ENCODE measurements around the gene LHCGR. TPM values are rescaled to one million over a fixed set of nuclear protein-coding genes. Genes with fewer than 3 reads are reported as not detected.

Gene LHCGR
- total and polyA plus RNA-seq, 2 of the 13 experiments (the other 11 are each of a cell fraction or from before 2014, with no cell fraction given): not detected

GRCh38 chr2:48685126-48685525 is 70.4 kb downstream of the LHCGR start:
- TF ChIP-seq ZNF335 (CRISPR knock-in tag; IDR thresholded peaks at IDR 0.05): no peak
- TF ChIP-seq MAFF (IDR thresholded peaks at IDR 0.05; ENCODE audit: low read depth, low read length): peak; percentile 91
- no peak for TF ChIP-seq BHLHE40 (IDR thresholded peaks at IDR 0.05; ENCODE audit: low read length)
- peak; percentile 92 to 94 for TF ChIP-seq MAFK (conservative IDR thresholded peaks at IDR 0.05 in 1 of 2, IDR thresholded peaks at IDR 0.05 in 1 of 2; ENCODE audit: low read length in 2 of 2)
- ChIA-PET CTCF (ENCODE audit: low intra/inter-chr PET ratio, low total read pairs) (no interaction called here), POLR2A (no interaction called here)
- no TSS peak for BruUV-seq (replicated peaks)
- WGBS (ENCODE audit: low lambda C conversion rate): 22% methylated on average over 1 of the region's 1 CpG
- Histone ChIP-seq H3K36me3 (replicated peaks in 1 of 2; ENCODE audit: control insufficient read depth in 1 of 2, insufficient read depth in 2 of 2, low read length in 2 of 2) (no peaks in the 10 kb centered on the region), H3K9me3 (ENCODE audit: low read length) (no peaks in the 10 kb centered on the region), H3K79me2 (ENCODE audit: insufficient read depth, low read length) (no peaks in the 10 kb centered on the region), H3K4me2 (ENCODE audit: low read depth, low read length) (no peak overlapping the region), H3K4me1 (ENCODE audit: insufficient read depth, low read length) (no peaks in the 10 kb centered on the region), H4K20me1 (ENCODE audit: insufficient read depth, low read length) (no peaks in the 10 kb centered on the region), H3K27ac (ENCODE audit: extremely low read length, insufficient read depth, low read length) (no peak overlapping the region), H3K9ac (ENCODE audit: insufficient read depth, low read depth, low read length) (no peak overlapping the region), H2AFZ (ENCODE audit: low read length) (no peak overlapping the region), H3K27me3 (ENCODE audit: control insufficient read depth in 1 of 2, insufficient read depth in 2 of 2, low read length in 2 of 2) (no peaks in the 10 kb centered on the region), H3K4me3 (replicated peaks in 1 of 3; ENCODE audit: insufficient read depth in 1 of 3, low read depth in 2 of 3, low read length in 3 of 3) (no peak overlapping the region)
- FAIRE-seq: no peak
- no peak for DNase-seq (ENCODE audit: low spot score)
- intact Hi-C loops (cut with micrococcal nuclease; ENCODE audit: unreplicated experiment): no loop called here
- ATAC-seq: no peak
- in situ Hi-C loops (cut with HindIII; ENCODE audit: extremely low pct_ligation_motif_present, low pct_unique_long_range_greater_than_20kb): no loop called here

GRCh38 chr2:48677450-48677849 is 78.1 kb downstream of the LHCGR start:
- Histone ChIP-seq H3K9ac (ENCODE audit: insufficient read depth, low read depth, low read length) (no peak overlapping the region), H3K9me3 (ENCODE audit: low read length) (no peaks in the 10 kb centered on the region), H3K4me3 (replicated peaks in 1 of 3; ENCODE audit: insufficient read depth in 1 of 3, low read depth in 2 of 3, low read length in 3 of 3) (no peak overlapping the region), H3K79me2 (ENCODE audit: insufficient read depth, low read length) (no peaks in the 10 kb centered on the region), H4K20me1 (ENCODE audit: insufficient read depth, low read length) (no peaks in the 10 kb centered on the region), H2AFZ (ENCODE audit: low read length) (no peak overlapping the region), H3K36me3 (replicated peaks in 1 of 2; ENCODE audit: control insufficient read depth in 1 of 2, insufficient read depth in 2 of 2, low read length in 2 of 2) (no peaks in the 10 kb centered on the region), H3K4me1 (ENCODE audit: insufficient read depth, low read length) (no peaks in the 10 kb centered on the region), H3K27me3 (ENCODE audit: control insufficient read depth in 1 of 2, insufficient read depth in 2 of 2, low read length in 2 of 2) (no peaks in the 10 kb centered on the region), H3K27ac (ENCODE audit: extremely low read length, insufficient read depth, low read length) (no peak overlapping the region), H3K4me2 (ENCODE audit: low read depth, low read length) (no peak overlapping the region)
- CTCF ChIA-PET (ENCODE audit: low intra/inter-chr PET ratio, low total read pairs): no interaction called here
- no TSS peak for BruUV-seq (replicated peaks)
- intact Hi-C loops (cut with micrococcal nuclease; ENCODE audit: unreplicated experiment) (no loop called here), in situ Hi-C loops (cut with HindIII; ENCODE audit: extremely low pct_ligation_motif_present, low pct_unique_long_range_greater_than_20kb) (no loop called here)
- WGBS (ENCODE audit: low lambda C conversion rate): 0% methylated on average over 2 of the region's 2 CpGs
- FAIRE-seq (no peak), ATAC-seq (no peak), DNase-seq (ENCODE audit: low spot score) (no peak)
- POLR2A ChIA-PET: no interaction called here
- TF ChIP-seq CERS6 (CRISPR knock-in tag; IDR thresholded peaks at IDR 0.05): no peak
- TF ChIP-seq ERF (CRISPR knock-in tag; IDR thresholded peaks at IDR 0.05): no peak
- TF ChIP-seq MLX (CRISPR knock-in tag; IDR thresholded peaks at IDR 0.05): no peak
- TF ChIP-seq LBX2 (CRISPR knock-in tag; IDR thresholded peaks at IDR 0.05; ENCODE audit: borderline replicate concordance): no peak
- no peak for TF ChIP-seq PAXIP1 (CRISPR knock-in tag; conservative IDR thresholded peaks at IDR 0.05)
- no peak for TF ChIP-seq ZNF615 (CRISPR knock-in tag; IDR thresholded peaks at IDR 0.05; ENCODE audit: borderline replicate concordance)
- no peak for TF ChIP-seq ONECUT2 (CRISPR knock-in tag; IDR thresholded peaks at IDR 0.05)
- no peak for TF ChIP-seq DMTF1 (CRISPR knock-in tag; IDR thresholded peaks at IDR 0.05)

All from HepG2 (cell line).